Activated CD4-positive, alpha-beta T cell treated with anti-CD3 and anti-CD28 coated beads for 36 hours (primary cell): ENCODE results near the gene CHAD. TPM values are rescaled to one million over a fixed set of nuclear protein-coding genes. Genes with fewer than 3 reads are reported as not detected.
"Not testable (repeated sequence)": the region's sequence is repeated elsewhere in the genome, so short reads cannot be mapped to it uniquely, and the experiment has no call there.

Experiments
- ATAC-seq: fragments of 200-7000 bp; cut with Tn5 transposase; one replicate; pipeline ENCODE4 v1.10.0; 2021; ENCODE audit warnings: mild to moderate bottlenecking, moderate library complexity
- CTCF ChIA-PET: fragments of 350-600 bp; sonication (Branson Sonifier 250); formaldehyde crosslinking; loops from one replicate; lab custom pipeline; 2021; ENCODE audit warnings: antibody characterized with exemption; lab: Charles Lee
- POLR2A ChIA-PET: fragments of 350-600 bp; sonication (Branson Sonifier 250); formaldehyde crosslinking; loops from one replicate; lab custom pipeline; 2021; ENCODE audit warnings: antibody characterized with exemption, inconsistent platforms; lab: Charles Lee
- DNase-seq: peaks from one replicate; pipeline ENCODE4 v3.0.0-alpha.2; 2020
- H3K27ac Mint-ChIP-seq: one replicate; pipeline ENCODE4 v1.8.0; 2021; ENCODE audit warnings: mixed read lengths
- H3K27me3 Mint-ChIP-seq: one replicate; pipeline ENCODE4 v1.8.0; 2021; ENCODE audit warnings: mixed read lengths
- H3K36me3 Mint-ChIP-seq: one replicate; pipeline ENCODE4 v1.8.0; 2021; ENCODE audit warnings: low read depth, mixed read lengths
- H3K4me1 Mint-ChIP-seq: one replicate; pipeline ENCODE4 v1.8.0; 2021; ENCODE audit warnings: mixed read lengths
- H3K4me3 Mint-ChIP-seq: one replicate; pipeline ENCODE4 v1.8.0; 2021; ENCODE audit warnings: mild to moderate bottlenecking, moderate library complexity, mixed read lengths
- H3K9me3 Mint-ChIP-seq: one replicate; pipeline ENCODE4 v1.8.0; 2021; ENCODE audit warnings: low read depth, mixed read lengths
- intact Hi-C, 2 experiments: fragments of 100-400 bp; cut with DNase I in 1 of 2; cut with micrococcal nuclease in 1 of 2; formaldehyde crosslinking; loops; one replicate each; pipeline versions ENCODE4 v1.14.2 to v1.15.1; 2022 to 2024; cut with DNase I, micrococcal nuclease
- total RNA-seq, 2 experiments: library from RNA; stranded (reverse); gene quantifications; one replicate each; pipeline ENCODE4 v1.2.3, GENCODE V29; 2021

Gene CHAD
- total RNA-seq, 2 experiments from 2014 or later = not detected

GRCh38 chr17:50480142-50480764 lies 11.6 kb upstream of the CHAD start:
- ChIA-PET POLR2A (no interaction called here), CTCF (interaction anchor here (0.7 to 2.1 kb wide), 15 partner anchors 8 to 262 kb away, joined by 3 to 21 read pairs (median 5); partner anchors contain the start of genes CACNA1G and LRRC59)
- Mint-ChIP-seq H3K27ac (peak overlapping the region; percentile 25), H3K4me3 (peak overlapping the region; percentile 85), H3K27me3 (no peaks in the 10 kb centered on the region), H3K36me3 (peaks cover 14% of the 10 kb centered on the region), H3K9me3 (no peaks in the 10 kb centered on the region), H3K4me1 (peaks cover 25% of the 10 kb centered on the region)
- intact Hi-C loops = loop anchor here (5.0 to 10.0 kb wide), 4 partner anchors 62 to 225 kb away; partner anchors contain the start of gene ANKRD40 (in 1 of the 2)
- DNase-seq (no peak), ATAC-seq (no peak)

GRCh38 chr17:50479522-50480141 lies 11.0 kb upstream of the CHAD start:
- peak overlapping the region; percentile 74 for H3K27ac Mint-ChIP-seq
- POLR2A ChIA-PET = interaction anchor here (0.7 kb wide), 1 partner anchor 677 kb away, joined by 3 read pairs; no protein-coding TSS in a partner anchor

GRCh38 chr17:50478391-50479381 lies 10.0 kb upstream of the CHAD start, which contains the start of gene RSAD1:
Gene RSAD1 (plus strand): TSS chr17:50478860. CDS start chr17:50478885, 25 bp downstream.
- peak within 1 kb of the TSS; percentile 93 for H3K27ac Mint-ChIP-seq
- ATAC-seq = peak; percentile 94
- H3K36me3 Mint-ChIP-seq = peaks cover 8% of the 10 kb centered on the region
- H3K27me3 Mint-ChIP-seq = no peaks in the 10 kb centered on the region
- H3K4me3 Mint-ChIP-seq = peak within 1 kb of the TSS; percentile 85
- POLR2A ChIA-PET = interaction anchor here (0.7 to 1.1 kb wide), 2 partner anchors 81 to 676 kb away, joined by 3 to 4 read pairs; partner anchors contain the start of gene LRRC59
- DNase-seq = peak; percentile 93
- no peaks in the 10 kb centered on the region for H3K9me3 Mint-ChIP-seq
- intact Hi-C loops = loop anchor here (1.0 to 5.0 kb wide), 13 partner anchors 30 to 278 kb away; partner anchors contain the start of genes EME1 (in 2 of the 2), MRPL27 (in 2 of the 2), ACSF2 (in 1 of the 2) and ANKRD40 (in 1 of the 2)
- peaks cover 25% of the 10 kb centered on the region for H3K4me1 Mint-ChIP-seq
- CTCF ChIA-PET = interaction anchor here (0.7 to 2.1 kb wide), 21 partner anchors 8 to 664 kb away, joined by 3 to 21 read pairs (median 4); partner anchors contain the start of genes CACNA1G and LRRC59

More at GRCh38 chr17:50479522-50480141, 11.0 kb upstream of the CHAD start:
- intact Hi-C loops = loop anchor here (1.0 to 10.0 kb wide), 8 partner anchors 29 to 227 kb away; partner anchors contain the start of genes ANKRD40 (in 2 of the 2), ACSF2 (in 1 of the 2), EME1 (in 1 of the 2) and MRPL27 (in 1 of the 2)
- CTCF ChIA-PET = interaction anchor here (0.7 to 2.1 kb wide), 20 partner anchors 8 to 663 kb away, joined by 3 to 21 read pairs (median 4); partner anchors contain the start of genes CACNA1G and LRRC59
- peak overlapping the region; percentile 85 for H3K4me3 Mint-ChIP-seq
- peaks cover 25% of the 10 kb centered on the region for H3K4me1 Mint-ChIP-seq
- DNase-seq (peak; percentile 82), ATAC-seq (peak; percentile 34)
- H3K9me3 Mint-ChIP-seq = no peaks in the 10 kb centered on the region
- peaks cover 9% of the 10 kb centered on the region for H3K36me3 Mint-ChIP-seq
- no peaks in the 10 kb centered on the region for H3K27me3 Mint-ChIP-seq

GRCh38 chr17:50477976-50478375 lies 9.3 kb upstream of the CHAD start:
- ChIA-PET CTCF (interaction anchor here (0.7 to 2.1 kb wide), 5 partner anchors 10 to 80 kb away, joined by 3 to 21 read pairs (median 3); partner anchors contain the start of gene LRRC59), POLR2A (interaction anchor here (1.1 kb wide), 1 partner anchor 81 kb away, joined by 4 read pairs; the partner anchor contains the start of gene LRRC59)
- Mint-ChIP-seq H3K9me3 (no peaks in the 10 kb centered on the region), H3K36me3 (peaks cover 8% of the 10 kb centered on the region), H3K27ac (peak overlapping the region; percentile 93), H3K27me3 (no peaks in the 10 kb centered on the region), H3K4me3 (peak overlapping the region; percentile 85), H3K4me1 (peaks cover 25% of the 10 kb centered on the region)
- ATAC-seq (no peak), DNase-seq (peak; percentile 16)
- intact Hi-C loops = loop anchor here (1.0 to 5.0 kb wide), 12 partner anchors 31 to 278 kb away; partner anchors contain the start of genes EME1 (in 2 of the 2), MRPL27 (in 2 of the 2), ANKRD40 (in 1 of the 2) and LRRC59 (in 1 of the 2)

GRCh38 chr17:50476545-50477315 lies 8.1 kb upstream of the CHAD start:
- no peak for ATAC-seq
- POLR2A ChIA-PET = no interaction called here

GRCh38 chr17:50475775-50476544 lies 7.3 kb upstream of the CHAD start:
- DNase-seq, POLR2A ChIA-PET, ATAC-seq, H3K36me3 Mint-ChIP-seq, H3K27ac Mint-ChIP-seq, H3K4me3 Mint-ChIP-seq, H3K27me3 Mint-ChIP-seq, H3K9me3 Mint-ChIP-seq: not testable (repeated sequence)
- intact Hi-C loops = loop anchor here in 1 of 2 experiments (5.0 kb wide), 1 partner anchor 104 kb away; the partner anchor contains the start of genes EME1 and MRPL27
- peaks cover 19% of the 10 kb centered on the region for H3K4me1 Mint-ChIP-seq
- CTCF ChIA-PET = interaction anchor here (0.7 to 1.2 kb wide), 6 partner anchors 10 to 111 kb away, joined by 3 to 6 read pairs (median 3); partner anchors contain the start of gene LRRC59

More at GRCh38 chr17:50476545-50477315, 8.1 kb upstream of the CHAD start:
- DNase-seq = no peak
- peaks cover 4% of the 10 kb centered on the region for H3K36me3 Mint-ChIP-seq
- no peaks in the 10 kb centered on the region for H3K9me3 Mint-ChIP-seq
- CTCF ChIA-PET = interaction anchor here (0.6 to 1.0 kb wide), 2 partner anchors 78 to 151 kb away, joined by 3 read pairs; no protein-coding TSS in a partner anchor
- peaks cover 19% of the 10 kb centered on the region for H3K4me1 Mint-ChIP-seq
- H3K27ac Mint-ChIP-seq = no peak overlapping the region
- no peaks in the 10 kb centered on the region for H3K27me3 Mint-ChIP-seq
- intact Hi-C loops = loop anchor here in 1 of 2 experiments (5.0 kb wide), 1 partner anchor 104 kb away; the partner anchor contains the start of genes EME1 and MRPL27
- H3K4me3 Mint-ChIP-seq = no peak overlapping the region

- Mint-ChIP-seq H3K4me3 (no peak overlapping the region), H3K36me3 (peaks cover 3% of the 10 kb centered on the region), H3K27ac (no peak overlapping the region), H3K4me1 (peaks cover 15% of the 10 kb centered on the region), H3K27me3 (peaks cover under 1% of the 10 kb centered on the region), H3K9me3 (no peaks in the 10 kb centered on the region)
- DNase-seq (no peak), ATAC-seq (no peak)
- POLR2A ChIA-PET = no interaction called here
- intact Hi-C loops = loop anchor here in 1 of 2 experiments (5.0 kb wide), 1 partner anchor 103 kb away; the partner anchor contains the start of genes EME1 and MRPL27
- CTCF ChIA-PET = interaction anchor here (0.7 to 1.2 kb wide), 5 partner anchors 9 to 110 kb away, joined by 3 to 6 read pairs (median 3); partner anchors contain the start of gene LRRC59
Measured at GRCh38 chr17:50475362-50475761, 6.7 kb upstream of the CHAD start.

- POLR2A ChIA-PET = no interaction called here
- H3K4me3 Mint-ChIP-seq = no peak overlapping the region
- H3K36me3 Mint-ChIP-seq = no peaks in the 10 kb centered on the region
- no peak for ATAC-seq
- no peak for DNase-seq
- CTCF ChIA-PET = interaction anchor here (0.6 to 1.2 kb wide), 5 partner anchors 8 to 293 kb away, joined by 3 to 6 read pairs (median 3); partner anchors contain the start of genes ANKRD40CL and LRRC59
- peaks cover 7% of the 10 kb centered on the region for H3K4me1 Mint-ChIP-seq
- intact Hi-C loops = no loop called here
- H3K27ac Mint-ChIP-seq = no peak overlapping the region
- H3K27me3 Mint-ChIP-seq = peaks cover 2% of the 10 kb centered on the region
- no peaks in the 10 kb centered on the region for H3K9me3 Mint-ChIP-seq
Measured at GRCh38 chr17:50474523-50474922, 5.8 kb upstream of the CHAD start.

GRCh38 chr17:50473901-50474300 lies 5.2 kb upstream of the CHAD start:
- H3K27me3 Mint-ChIP-seq = peaks cover 2% of the 10 kb centered on the region
- intact Hi-C loops = no loop called here
- no peaks in the 10 kb centered on the region for H3K9me3 Mint-ChIP-seq
- no peak for DNase-seq
- ChIA-PET POLR2A (no interaction called here), CTCF (interaction anchor here (0.6 to 0.7 kb wide), 3 partner anchors 131 to 293 kb away, joined by 3 read pairs; partner anchors contain the start of gene ANKRD40CL)
- no peak overlapping the region for H3K27ac Mint-ChIP-seq
- H3K4me3 Mint-ChIP-seq = no peak overlapping the region
- peaks cover 6% of the 10 kb centered on the region for H3K4me1 Mint-ChIP-seq
- ATAC-seq = no peak
- no peaks in the 10 kb centered on the region for H3K36me3 Mint-ChIP-seq
